NCI-H2196 (cell line): ENCODE data around the gene LIF.
"Not testable (repeated sequence)": the region's sequence is repeated elsewhere in the genome, so short reads cannot be mapped to it uniquely, and the experiment has no call there.

Experiments
- DNase-seq: peaks from one replicate; lab custom pipeline; 2025; ENCODE audit not compliant: unreplicated experiment; lab: John Stamatoyannopoulos, UW

The LIF gene

GRCh38 chr22:30244641-30245040 is 1.9 kb downstream of the LIF start:
- DNase-seq: no peak

- no peak for DNase-seq
Observed at GRCh38 chr22:30244066-30244465, 2.5 kb downstream of the LIF start.

DNA sequence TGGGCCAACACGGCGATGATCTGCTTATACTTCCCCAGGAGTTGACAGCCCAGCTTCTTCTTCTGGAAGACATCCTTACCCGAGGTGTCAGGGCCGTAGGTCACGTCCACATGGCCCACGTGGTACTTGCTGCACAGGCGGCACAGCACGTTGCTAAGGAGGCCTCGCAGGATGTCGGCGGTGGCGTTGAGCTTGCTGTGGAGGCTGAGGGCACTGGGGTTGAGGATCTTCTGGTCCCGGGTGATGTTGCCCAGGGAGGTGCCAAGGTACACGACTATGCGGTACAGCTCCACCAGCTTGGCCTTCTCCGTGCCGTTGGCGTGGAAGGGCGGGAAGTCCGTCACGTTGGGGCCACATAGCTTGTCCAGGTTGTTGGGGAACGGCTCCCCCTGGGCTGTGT is 2.9 kb downstream of the LIF start:
- no peak for DNase-seq

DNA sequence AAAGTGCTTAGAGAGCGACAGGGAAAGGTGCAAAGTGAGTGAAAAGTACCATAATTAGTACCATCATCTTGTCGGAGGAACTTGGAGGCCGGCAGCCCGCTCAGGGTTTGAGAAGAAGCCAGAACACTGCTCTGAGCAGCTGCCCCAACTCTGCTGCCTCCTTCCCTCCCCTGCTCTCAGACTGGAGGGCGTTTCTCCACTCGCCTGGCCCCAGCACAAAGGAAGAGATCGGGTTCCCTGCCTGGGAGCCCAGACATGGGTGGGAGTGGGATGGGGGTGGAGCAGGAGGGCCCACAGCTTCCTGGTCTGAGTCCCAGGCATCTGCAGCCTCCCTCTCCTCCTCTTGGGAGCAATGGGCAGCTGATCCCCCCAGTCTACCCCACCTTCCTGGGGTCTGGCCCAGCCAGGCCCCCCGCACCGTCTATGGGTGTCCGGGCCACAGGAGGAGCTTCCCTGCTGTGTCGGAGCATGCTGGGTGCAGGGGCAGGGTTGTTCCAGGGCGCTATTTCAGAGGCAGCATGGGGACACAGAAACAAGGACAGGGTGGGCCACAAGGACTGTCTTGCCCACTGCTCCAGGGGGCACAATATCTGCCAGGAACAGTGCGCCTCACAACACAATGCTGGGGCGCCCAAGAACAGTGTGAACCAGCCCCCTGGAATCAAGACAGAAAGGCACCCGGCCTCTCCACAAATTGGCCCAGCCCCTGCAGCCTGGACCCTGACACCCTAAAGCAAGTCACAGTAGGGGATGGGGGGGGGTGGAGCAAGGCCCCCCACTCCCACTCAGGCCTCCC is 4.8 kb downstream of the LIF start:
- DNase-seq: no peak

DNA sequence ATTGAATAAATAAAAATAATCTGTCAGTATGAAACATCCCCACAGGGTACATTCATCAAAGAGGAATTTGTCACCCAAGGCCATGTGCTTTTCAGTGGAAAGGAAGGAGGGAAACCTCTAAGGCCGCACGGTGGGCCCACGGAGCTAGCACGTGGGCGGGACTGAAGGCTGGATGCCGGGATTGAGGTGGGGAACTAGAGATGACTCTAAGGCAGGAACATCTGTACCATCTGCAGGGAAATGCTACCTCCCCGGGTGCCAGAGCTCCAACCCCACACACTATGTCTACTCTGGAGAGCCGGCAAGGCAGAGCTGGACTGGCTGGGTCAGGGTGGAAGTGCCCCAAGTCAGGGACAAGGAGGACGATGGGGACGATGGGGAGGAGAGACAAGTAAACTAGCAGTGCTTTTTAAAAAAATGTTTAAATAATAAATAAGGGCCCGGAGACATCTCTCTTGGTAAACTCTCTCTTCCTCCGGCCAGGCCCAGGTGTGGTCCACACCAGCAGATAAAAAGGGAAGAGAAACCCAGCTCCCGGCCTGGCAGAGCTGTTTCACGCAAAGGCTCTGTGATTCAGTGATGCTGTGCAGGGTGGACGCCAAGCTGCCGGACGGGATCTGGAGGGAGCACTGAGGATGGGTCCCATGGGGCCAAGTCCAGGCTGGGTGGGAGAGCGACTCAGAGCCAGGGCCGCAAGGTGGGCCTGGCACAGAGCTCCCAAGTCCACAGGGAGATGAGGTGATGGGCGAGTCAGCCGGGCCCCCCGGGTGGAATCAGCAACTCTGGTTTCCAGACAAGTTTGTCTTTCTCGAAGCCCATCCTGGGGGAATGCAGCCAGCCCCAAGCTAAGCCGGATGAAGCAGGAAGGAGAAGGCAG is 5.8 kb downstream of the LIF start:
- no peak for DNase-seq

- DNase-seq: no peak
Observed at GRCh38 chr22:30239488-30240405, 6.8 kb downstream of the LIF start.

- no peak for DNase-seq
Observed at GRCh38 chr22:30238661-30239487, 7.7 kb downstream of the LIF start.

- no peak for DNase-seq
Observed at GRCh38 chr22:30238136-30238535, 8.4 kb downstream of the LIF start.

DNA sequence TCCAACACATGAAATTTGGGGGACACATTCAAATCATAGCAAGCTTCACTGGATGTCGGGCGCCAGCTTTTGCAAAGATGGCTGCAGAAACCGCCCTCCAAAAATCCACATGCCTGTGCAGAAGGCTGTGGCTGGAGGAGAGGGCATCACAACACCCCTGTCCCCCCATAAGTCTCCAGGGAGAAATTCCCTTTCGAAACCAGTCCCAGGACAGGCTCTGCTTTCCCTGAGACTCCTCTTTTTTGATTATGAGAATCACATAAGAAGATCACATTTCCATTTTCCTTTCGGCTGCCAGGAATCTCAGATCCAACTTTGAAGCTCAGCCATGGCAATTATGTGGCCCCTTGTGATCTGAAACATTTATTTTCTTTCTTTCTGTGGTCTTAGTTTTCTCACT is 9.7 kb downstream of the LIF start:
- no peak for DNase-seq

- no peak for DNase-seq
Observed at GRCh38 chr22:30235687-30236170, 10.8 kb downstream of the LIF start.

DNA sequence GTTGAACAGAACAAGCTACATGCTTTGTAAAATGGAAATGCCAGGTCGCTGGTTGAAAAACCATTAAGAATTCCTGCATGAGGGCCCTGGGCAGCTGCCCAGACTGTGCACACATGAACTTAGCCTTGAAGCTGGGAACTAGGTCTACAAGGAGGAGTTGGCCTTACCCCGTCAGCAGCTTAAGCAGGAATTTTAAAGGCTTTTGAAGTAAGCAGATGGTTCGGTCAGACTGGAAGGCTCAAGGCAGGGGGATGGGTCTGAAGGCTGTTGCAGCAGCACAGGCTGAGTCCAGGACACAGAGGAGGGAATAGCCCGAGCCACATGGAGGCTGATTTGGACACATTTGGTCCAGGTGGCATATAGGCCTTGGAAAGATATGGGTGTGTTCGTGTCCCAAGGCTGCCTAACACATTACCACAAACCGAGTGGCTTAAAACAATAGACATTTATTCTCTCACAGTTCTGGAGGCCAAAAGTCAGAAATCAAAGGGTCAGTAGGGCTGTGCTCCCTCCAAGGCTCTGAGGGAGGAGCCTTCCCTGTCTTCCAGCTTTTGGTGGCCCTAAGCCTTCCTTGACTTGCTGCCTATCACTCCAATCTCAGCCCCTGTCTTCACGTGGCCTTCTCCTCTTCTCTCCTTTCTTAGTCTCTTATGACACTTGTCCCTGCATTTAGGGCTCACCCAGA is 11.6 kb downstream of the LIF start:
- no peak for DNase-seq

DNA sequence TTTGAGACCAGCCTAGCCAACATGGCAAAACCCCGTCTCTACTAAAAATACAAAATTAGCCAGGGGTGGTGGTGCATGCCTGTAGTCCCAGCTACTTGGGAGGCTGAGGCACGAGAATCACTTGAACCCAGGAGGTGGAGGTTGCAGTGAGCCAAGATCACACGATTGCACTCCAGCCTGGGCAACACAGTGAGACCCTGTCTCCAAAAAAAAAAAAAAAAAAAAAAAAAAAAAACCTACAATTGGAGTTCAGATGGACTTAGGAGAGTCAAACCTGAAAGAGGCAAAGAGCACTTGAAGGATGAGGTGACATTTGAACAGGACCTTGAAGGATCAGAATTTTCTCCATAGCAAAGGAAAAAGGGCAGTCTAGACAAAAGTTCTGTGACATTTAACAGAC is 12.2 kb downstream of the LIF start:
- DNase-seq: not testable (repeated sequence)

DNA sequence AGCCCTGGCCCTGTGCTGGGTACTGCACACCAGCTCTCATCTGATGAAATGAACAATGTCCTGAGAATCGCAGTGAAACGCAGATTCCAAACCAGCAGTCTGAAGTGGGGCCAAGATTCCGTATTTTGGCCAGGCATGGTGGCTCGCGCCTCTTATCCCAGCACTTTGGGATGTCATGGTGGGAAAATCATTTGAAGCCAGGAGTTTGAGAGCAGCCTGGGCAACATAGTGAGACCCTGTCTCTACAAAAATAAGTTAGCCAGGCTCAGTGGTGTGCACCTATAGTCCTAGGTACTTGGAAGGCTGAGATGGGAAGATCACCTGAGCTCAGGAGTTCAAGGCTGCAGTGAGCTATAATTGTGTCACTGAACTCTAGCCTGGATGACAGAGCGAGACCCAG is 13.0 kb downstream of the LIF start:
- no peak for DNase-seq

- DNase-seq: no peak
Observed at GRCh38 chr22:30232716-30233218, 13.8 kb downstream of the LIF start.

DNA sequence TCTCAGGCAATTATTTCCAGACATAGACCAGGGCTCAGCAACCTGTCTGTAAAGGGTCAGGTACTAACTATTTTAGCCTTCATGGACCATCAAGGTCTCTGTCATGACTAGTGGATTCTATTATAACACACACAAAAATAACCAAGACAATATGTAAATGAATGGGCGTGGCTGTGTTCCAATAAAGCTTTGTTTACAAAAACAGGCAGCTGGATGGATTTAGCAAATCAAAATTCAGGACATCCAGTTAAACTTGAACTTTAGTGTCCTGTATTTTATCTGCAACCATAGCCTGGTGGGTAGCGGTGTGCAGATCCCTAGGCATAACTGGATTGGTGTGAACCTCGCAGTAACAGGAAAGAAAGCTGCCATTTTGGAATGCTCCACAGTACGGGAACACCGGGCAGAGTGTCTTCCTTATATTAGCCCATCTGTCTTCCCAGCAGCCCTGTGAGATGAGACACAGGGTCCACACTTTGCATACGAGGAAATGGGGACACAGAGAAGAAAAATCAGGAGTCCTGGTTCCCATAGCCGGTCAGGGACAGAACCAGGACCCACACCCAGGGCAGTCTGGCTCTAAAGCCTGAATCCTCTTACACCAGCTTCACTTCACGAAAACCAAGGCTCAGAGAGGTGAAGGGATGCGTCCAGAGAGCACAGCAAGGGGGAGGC is 15.6 kb downstream of the LIF start:
- DNase-seq: no peak

GRCh38 chr22:30230330-30230729 is 16.2 kb downstream of the LIF start:
- no peak for DNase-seq

DNA sequence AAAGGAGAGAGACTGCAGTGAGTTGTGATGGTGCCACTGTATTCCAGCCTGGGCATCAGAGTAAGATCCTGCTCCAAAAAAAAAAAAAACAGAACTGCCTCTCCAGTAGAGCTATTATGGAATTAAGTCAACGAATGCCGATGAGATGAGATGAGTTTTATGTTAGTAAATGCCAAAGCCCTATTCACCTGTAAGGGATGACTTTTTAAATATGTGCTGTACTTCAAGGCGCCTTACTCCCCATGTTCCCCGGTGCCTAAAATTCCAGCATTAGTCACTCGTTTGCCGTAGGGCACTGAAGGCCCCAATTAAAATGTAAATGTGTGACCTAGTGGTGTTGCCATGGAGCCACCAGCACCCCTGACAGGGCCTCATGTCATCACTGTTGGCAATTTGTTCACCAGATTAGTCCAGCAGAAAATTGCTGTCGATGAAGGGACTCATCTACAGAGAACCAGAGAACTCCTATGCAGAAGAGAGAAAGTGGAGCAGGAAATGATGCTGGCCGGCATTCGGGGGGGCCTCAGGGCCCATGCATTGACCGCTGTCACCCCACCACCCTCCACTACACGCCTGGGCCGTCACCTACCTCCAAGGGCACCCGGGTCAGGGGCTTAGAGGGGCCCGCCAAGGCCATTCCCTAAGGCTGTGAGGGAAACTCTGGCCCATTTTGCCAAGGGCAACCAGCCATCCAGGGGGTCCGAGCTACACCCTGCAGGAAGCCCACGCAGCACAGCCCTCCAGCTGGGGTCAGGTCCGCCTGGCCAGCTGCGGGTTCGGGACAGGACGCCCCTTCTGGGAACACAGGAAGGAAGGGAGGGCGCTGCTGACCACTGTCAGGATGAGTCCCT is 17.8 kb downstream of the LIF start:
- no peak for DNase-seq
